ENCODE results near the gene APPL2.

DNA sequence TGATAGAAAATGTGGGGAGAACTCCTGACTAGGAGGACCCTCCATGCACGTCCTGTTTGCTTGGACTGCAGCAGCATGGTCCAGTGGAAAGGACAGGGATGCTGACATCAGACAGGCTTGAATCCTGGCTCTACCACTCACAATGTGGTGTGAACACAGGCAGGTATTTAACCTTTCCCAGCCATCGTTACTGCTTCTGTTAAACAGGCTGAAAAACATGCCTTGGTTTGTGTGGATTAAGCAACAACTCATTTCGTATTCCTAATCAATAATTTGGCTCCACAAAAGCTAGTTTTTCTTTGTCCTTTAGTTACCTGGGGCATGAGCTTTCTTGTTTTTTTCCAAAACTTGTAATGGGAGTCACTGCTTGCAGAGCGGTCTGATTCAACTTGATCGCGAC lies 41.0 kb downstream of the APPL2 start:
- TF ChIP-seq, protein P1, sequence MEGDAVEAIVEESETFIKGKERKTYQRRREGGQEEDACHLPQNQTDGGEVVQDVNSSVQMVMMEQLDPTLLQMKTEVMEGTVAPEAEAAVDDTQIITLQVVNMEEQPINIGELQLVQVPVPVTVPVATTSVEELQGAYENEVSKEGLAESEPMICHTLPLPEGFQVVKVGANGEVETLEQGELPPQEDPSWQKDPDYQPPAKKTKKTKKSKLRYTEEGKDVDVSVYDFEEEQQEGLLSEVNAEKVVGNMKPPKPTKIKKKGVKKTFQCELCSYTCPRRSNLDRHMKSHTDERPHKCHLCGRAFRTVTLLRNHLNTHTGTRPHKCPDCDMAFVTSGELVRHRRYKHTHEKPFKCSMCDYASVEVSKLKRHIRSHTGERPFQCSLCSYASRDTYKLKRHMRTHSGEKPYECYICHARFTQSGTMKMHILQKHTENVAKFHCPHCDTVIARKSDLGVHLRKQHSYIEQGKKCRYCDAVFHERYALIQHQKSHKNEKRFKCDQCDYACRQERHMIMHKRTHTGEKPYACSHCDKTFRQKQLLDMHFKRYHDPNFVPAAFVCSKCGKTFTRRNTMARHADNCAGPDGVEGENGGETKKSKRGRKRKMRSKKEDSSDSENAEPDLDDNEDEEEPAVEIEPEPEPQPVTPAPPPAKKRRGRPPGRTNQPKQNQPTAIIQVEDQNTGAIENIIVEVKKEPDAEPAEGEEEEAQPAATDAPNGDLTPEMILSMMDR (IDR thresholded peaks at IDR 0.05) = no peak
- no peak for TF ChIP-seq POLR2A (IDR thresholded peaks at IDR 0.05)

Measured in esophagus squamous epithelium (tissue), 4 donors.